ENCODE measurements around the gene SCART1.
A peak's percentile ranks its signal among the peaks of the same experiment; 100 is the strongest.
"Not testable (repeated sequence)": the region's sequence is repeated elsewhere in the genome, so short reads cannot be mapped to it uniquely, and the experiment has no call there.

SCART1 gene

DNA sequence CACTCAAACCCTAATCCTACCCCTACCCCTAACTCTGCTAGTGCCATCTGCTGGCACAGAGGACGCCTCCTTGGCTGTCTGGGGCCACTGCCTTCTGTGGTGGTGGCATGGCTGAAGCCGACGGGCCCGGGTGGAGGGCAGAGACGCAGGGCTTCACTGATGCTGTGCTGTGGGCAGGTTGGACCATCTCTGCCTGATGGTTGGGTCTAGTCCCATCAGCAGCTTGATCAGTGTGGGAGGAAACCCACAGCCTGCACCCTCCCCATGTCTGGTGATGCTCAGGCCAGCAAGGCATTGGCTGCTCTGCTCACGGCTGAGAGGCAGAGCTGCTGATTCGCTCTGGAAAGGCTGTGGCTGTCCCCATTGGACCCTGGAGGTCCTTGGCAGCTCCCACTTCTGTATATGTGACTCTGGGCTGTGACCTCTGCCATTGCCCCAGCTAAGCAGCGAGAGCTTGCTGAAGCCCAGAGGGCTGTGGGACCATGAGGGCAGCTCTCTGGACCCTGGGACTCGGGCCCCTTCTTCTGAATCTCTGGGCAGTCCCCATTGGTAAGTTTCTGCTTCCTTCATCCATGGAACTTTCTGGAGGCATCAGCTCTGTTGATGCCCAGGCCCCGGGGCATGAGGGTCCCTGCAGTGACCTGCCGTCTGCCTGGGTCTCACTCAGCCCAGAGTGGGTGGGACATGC, at the start of gene SCART1:
SCART1 (plus strand) TSS at position 430 of the 688 bp plus-strand sequence; CDS start at position 483, 53 bp downstream.
- H3K4me3 Mint-ChIP-seq: no peak within 1 kb of the TSS
- H3K4me1 Mint-ChIP-seq: no peaks in the 10 kb centered on the region
- H3K9me3 Mint-ChIP-seq: peaks cover 2% of the 10 kb centered on the region
- H3K27ac Mint-ChIP-seq: no peak within 1 kb of the TSS
- H3K27me3 Mint-ChIP-seq: no peaks in the 10 kb centered on the region
- H3K36me3 Mint-ChIP-seq: no peaks in the 10 kb centered on the region

DNA sequence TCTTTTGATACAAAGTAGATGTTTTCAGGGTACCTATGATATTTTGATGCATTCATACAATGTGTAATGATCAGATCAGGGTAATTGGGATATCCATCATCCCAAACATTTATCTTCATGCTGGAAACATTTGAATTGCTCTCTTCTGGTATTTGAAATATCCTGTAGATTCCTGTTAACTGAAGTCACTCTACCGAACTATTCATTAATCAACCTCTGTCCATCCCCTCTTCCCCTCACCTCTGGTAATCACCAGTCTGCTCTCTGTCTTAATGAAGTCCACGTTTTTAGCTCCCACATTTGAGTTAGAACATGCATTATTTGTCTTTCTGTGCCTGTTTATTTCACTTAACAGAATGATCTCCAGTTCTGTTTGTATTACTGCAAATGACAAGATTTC, 48.5 kb upstream of the SCART1 start:
- no peak overlapping the region for H3K4me3 Mint-ChIP-seq
- H3K4me1 Mint-ChIP-seq: peaks cover 58% of the 10 kb centered on the region
- H3K9me3 Mint-ChIP-seq: no peaks in the 10 kb centered on the region
- H3K36me3 Mint-ChIP-seq: peaks cover 43% of the 10 kb centered on the region
- no peak overlapping the region for H3K27ac Mint-ChIP-seq
- no peaks in the 10 kb centered on the region for H3K27me3 Mint-ChIP-seq

DNA sequence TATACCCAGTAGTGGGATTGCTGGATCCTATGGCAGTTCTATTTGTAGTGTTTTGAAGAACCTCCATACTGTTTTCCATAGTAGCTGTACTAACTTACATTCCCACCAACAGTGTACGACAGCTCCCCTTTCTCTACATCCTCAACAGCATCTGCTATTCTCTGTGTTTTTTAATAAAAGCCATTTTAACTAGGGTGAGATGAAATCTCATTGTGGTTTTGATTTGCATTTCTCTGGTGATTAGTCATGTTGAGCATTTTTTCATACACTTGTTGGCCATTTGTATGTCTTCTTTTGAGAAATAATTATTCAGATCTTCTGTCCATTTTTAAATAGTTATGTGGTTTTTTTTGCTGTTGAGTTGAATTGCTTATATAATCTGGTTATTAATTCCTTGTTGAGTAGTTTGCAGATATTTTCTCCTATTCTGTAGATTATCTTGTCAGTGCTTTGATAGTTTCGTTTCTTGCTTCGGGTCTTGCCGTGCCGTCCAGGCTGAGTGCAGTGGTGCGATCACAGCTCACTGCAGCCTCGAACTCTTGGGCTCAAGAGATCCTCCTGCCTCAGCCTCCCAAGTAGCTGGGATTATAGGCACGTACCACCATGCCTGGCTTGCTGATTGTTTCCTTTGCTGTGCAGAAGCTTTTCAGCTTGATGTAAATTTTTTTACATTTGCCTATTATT, 47.8 kb upstream of the SCART1 start:
- Mint-ChIP-seq H3K27me3 (no peaks in the 10 kb centered on the region), H3K4me1 (peaks cover 54% of the 10 kb centered on the region), H3K27ac (peak overlapping the region; percentile 4), H3K36me3 (peaks cover 49% of the 10 kb centered on the region), H3K9me3 (peaks cover 3% of the 10 kb centered on the region), H3K4me3 (no peak overlapping the region)

DNA sequence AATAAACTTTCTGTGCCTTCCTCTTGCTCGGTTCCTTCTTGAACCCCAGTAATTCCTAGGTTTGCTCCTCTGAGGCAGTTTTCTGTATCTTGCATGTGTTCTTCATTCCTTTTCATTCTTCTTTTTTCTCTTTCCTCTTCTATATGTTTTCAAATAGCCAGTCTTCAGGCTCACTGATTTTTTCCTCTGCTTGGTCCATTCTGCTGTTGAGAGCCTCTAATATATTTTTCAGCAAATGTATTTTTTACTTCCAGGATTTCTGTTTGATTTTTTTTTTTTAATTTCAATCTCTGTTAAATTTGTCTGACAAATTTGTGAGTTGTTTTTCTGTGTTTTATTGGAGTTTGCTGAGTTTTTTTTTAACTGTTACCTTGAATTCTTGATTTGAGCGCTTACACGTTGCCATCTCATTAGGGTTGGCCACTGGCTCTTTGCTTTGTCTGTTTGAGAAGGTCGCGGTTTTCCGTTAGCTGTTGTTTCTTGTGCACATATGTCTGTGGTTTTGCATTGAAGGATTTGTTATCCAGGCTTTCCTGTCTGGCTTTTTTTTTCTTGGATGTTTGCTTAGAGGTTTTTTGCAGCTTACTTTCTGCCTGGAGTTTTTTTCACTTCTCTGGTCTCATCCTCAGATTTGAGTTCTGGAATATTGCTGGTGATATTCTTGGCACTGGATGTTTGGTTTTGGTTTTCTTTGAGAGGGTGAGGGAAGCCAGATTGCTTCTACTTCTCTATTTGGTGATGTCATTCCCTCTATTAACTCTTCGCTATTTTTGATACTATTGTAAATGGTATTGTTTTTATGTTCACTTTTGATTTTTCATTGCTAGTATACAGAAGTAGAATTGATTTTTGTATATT, 42.0 kb upstream of the SCART1 start:
- no peak overlapping the region for H3K27ac Mint-ChIP-seq

DNA sequence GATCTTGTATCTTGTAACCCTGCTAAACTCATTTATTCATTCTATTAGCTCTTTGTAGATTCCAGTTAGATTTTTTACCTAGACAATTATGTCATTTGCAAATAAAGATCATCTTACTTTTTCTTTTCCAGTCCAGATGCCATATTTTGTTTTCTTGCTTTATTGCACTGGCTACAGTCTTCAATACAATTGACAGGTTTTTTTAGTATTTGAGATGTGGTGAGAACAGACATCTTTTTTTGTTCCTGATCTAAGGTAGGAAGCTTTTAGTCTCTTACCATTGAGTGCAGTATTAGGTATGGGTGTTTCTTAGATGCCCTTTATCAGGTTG, 41.4 kb upstream of the SCART1 start:
- Mint-ChIP-seq H3K27ac (no peak overlapping the region), H3K27me3 (no peaks in the 10 kb centered on the region), H3K36me3 (peaks cover 62% of the 10 kb centered on the region), H3K9me3 (peaks cover 22% of the 10 kb centered on the region), H3K4me1 (peaks cover 27% of the 10 kb centered on the region), H3K4me3 (no peak overlapping the region)

More for the DNA sequence above, 42.0 kb upstream of the SCART1 start:
- Mint-ChIP-seq H3K4me1 (peaks cover 31% of the 10 kb centered on the region), H3K36me3 (peaks cover 65% of the 10 kb centered on the region), H3K27me3 (no peaks in the 10 kb centered on the region), H3K9me3 (peaks cover 22% of the 10 kb centered on the region), H3K4me3 (no peak overlapping the region)

DNA sequence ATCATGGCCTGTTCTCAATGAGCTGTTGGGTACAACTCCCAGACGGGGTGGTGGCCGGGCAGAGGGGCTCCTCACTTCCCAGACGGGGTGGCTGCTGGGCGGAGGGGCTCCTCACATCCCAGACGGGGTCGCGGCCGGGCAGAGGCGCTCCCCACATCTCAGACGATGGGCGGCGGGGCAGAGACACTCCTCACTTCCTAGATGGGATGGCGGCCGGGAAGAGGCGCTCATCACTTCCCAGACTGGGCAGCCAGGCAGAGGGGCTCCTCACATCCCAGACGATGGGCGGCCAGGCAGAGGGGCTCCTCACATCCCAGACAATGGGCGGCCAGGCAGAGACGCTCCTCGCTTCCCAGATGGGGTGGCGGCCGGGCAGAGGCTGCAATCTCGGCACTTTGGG, 39.3 kb upstream of the SCART1 start:
- not testable (repeated sequence) for H3K27me3 Mint-ChIP-seq, H3K4me1 Mint-ChIP-seq, H3K27ac Mint-ChIP-seq, H3K4me3 Mint-ChIP-seq
- peaks cover 22% of the 10 kb centered on the region for H3K9me3 Mint-ChIP-seq
- peaks cover 46% of the 10 kb centered on the region for H3K36me3 Mint-ChIP-seq

DNA sequence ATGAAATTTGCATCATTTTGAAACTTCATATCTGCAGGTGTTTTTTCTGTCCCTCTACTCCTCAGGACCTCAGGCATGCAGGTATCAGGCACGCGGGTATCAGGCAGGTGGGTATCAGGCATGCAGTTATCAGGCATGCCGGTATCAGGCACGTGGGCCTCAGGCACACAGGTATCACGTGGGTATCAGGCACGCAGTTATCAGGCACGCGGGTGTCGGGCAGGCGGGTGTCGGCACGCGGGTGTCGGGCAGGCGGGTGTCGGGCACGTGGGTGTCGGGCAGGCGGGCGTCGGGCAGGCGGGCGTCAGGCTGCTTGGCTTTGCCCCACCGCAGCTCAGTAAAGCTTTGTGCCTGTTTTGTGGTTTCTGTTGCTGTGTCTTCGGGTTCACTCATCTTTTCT, 38.0 kb upstream of the SCART1 start:
- Mint-ChIP-seq H3K36me3 (peaks cover 36% of the 10 kb centered on the region), H3K27ac (no peak overlapping the region)

DNA sequence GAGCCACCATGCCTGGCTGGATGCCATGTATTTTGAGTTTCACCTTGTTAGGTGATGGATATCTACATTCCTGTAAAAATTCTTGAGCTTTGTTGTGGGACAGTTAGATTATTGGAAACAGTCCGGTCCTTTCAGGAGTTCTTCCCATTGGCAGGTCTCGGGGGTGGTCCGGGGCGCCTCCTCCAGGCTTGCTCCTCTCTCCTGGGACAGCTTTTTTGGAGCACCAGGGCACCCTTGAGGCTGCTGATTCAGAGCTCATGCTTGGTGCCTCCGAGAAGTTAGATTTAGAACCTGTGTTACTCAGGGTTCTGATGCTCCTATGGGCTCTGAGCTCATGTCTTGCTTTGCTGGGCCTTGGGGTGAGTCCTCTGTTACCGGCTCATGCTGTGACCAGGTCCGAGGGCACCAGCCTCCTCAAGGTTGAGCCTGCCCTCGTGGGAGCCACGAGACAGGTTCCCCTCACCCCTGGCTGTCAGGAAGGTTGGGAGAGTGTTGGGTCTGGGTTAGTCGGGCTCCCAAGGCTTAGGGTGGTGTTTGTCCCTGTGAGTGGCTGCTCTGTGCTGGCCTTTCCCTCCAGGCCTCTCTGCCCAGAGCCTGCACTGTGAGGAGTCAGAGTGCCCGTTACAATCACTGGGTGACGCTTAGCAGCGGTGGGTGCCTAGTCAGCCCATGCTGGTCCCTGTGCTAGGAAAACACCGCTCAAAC, 35.3 kb upstream of the SCART1 start:
- Mint-ChIP-seq H3K27ac (no peak overlapping the region), H3K27me3 (no peaks in the 10 kb centered on the region), H3K36me3 (peaks cover 13% of the 10 kb centered on the region), H3K4me3 (no peak overlapping the region), H3K4me1 (no peaks in the 10 kb centered on the region), H3K9me3 (peaks cover 3% of the 10 kb centered on the region)

More for the DNA sequence above, 38.0 kb upstream of the SCART1 start:
- Mint-ChIP-seq H3K4me1 (peaks cover 4% of the 10 kb centered on the region), H3K27me3 (no peaks in the 10 kb centered on the region), H3K4me3 (no peak overlapping the region), H3K9me3 (peaks cover 21% of the 10 kb centered on the region)

DNA sequence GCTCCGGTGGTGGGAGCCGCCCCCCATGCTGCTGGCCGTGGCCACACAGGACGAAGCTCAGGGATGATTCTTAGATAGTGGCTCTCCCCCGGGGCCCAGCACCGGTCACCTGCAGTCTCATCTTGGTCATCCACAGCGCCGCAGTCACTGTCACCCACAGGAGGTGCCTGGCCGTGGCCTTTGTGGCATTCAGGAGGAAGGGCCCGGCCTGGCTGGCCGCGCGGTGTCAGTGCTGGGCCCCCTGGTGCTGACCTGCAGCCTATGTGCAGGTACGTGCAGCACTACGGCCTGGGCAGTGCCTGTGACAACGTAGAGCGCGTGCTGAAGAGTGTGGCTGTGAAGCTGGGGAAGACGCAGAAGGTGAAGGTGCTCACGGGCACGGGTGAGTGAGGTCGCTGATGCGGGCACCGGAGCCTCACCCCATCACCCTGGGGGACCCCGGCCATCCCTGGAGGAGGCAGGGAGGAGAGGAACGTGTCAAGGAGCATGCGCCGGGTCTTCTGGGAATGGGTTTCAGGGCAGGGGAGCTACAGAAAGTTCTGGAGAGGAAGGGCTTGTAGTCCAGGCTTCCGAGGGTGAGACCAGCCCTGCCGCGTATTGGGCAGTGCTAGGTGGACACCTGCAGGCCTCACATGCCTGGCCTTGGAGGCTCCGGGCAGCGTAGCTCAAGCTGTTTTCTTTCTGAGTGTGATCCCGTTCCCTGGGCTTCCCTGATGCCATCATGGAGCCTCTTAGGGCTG, 34.4 kb upstream of the SCART1 start:
- Mint-ChIP-seq H3K4me3 (no peak overlapping the region), H3K27me3 (no peaks in the 10 kb centered on the region), H3K36me3 (peaks cover 11% of the 10 kb centered on the region), H3K4me1 (no peaks in the 10 kb centered on the region), H3K9me3 (no peaks in the 10 kb centered on the region), H3K27ac (no peak overlapping the region)

DNA sequence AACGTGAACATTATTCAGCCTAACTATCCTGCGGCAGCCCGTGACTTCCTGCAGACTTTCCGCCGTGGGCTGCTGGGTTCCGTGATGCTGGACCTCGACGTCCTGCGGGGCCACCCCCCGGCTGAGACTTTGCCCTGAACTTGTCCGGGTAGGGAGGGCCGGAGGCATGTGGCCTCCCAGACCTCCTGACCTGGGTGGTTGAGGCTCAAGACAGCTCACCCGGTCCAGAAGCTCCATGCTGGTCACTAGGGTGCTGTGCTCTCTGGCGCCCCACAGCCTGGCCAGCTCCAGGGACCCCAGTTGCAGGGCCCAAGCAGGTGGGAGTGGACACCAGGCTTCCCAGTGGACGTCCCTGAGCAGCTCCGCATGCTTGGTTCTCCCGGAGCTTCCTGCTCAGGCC, 33.7 kb upstream of the SCART1 start:
- Mint-ChIP-seq H3K27ac (no peak overlapping the region), H3K27me3 (no peaks in the 10 kb centered on the region), H3K9me3 (no peaks in the 10 kb centered on the region), H3K4me1 (no peaks in the 10 kb centered on the region), H3K4me3 (no peak overlapping the region), H3K36me3 (peaks cover 11% of the 10 kb centered on the region)

DNA sequence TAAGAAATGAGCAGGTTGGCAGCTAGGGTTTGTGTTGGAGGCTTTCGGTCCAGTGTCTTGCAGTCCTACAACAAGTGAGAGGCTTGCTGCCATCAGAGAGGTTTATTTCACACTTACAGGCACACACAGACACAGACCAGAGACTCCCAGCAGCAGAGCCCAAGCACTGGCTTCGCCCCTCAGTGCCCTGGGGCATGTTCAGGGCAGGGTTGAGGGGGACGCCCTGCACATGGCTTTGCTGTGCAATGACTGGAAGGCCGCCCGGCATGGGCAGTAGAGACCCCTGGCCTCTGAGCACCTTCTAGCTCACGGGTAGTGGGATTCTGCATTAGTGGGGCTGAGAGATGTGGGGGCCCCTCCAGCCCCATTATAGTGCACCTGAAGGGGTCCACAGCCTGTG, 33.2 kb upstream of the SCART1 start:
- Mint-ChIP-seq H3K9me3 (no peaks in the 10 kb centered on the region), H3K36me3 (peaks cover 6% of the 10 kb centered on the region), H3K27ac (no peak overlapping the region), H3K4me1 (no peaks in the 10 kb centered on the region), H3K4me3 (no peak overlapping the region), H3K27me3 (no peaks in the 10 kb centered on the region)

DNA sequence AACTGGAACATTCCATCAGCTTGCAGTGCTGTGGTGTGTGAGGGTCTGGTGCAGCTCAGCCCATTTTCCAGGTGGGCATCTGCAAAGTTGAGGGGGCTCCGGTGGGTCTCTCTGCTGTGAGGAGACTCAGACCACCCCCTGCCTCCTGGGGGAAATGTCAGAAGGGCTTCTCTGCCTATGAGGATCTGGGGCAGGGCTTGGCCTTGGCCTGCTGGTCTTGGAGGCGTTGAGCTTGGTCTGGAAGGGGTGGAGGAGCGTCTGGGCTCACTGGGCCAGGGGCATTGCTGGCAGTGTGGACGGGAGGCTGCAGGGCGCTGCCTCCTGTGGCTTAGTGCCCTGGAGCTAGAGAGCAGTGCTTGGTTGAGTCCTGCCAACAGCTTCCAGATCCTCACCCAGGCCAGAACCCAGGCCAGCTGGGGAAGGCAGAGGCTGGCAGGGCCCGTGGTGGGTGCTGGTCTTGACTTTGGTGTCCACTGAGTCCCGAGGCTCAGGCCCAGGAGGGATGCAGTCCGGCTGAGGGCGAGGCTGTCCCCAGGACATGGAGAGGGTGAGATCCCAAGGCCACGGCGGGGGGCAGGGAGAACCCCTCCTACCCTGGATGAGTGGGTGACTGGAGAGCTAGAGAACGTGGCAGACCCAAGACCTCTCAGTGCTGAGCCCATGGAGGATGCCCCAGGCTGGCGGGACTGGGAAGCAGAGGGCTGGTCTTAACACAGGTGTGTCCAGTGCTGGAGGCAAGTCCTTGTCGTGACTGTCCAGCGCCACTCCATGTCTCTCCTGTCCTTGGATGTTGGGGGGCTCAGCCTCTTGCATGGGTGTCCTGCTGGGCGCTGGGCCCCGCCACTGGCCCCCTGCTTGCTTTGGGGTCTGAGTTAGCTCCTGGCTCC, 32.2 kb upstream of the SCART1 start:
- Mint-ChIP-seq H3K9me3 (no peaks in the 10 kb centered on the region), H3K27me3 (no peaks in the 10 kb centered on the region), H3K4me1 (no peaks in the 10 kb centered on the region), H3K4me3 (no peak overlapping the region), H3K36me3 (peaks cover 2% of the 10 kb centered on the region), H3K27ac (no peak overlapping the region)

DNA sequence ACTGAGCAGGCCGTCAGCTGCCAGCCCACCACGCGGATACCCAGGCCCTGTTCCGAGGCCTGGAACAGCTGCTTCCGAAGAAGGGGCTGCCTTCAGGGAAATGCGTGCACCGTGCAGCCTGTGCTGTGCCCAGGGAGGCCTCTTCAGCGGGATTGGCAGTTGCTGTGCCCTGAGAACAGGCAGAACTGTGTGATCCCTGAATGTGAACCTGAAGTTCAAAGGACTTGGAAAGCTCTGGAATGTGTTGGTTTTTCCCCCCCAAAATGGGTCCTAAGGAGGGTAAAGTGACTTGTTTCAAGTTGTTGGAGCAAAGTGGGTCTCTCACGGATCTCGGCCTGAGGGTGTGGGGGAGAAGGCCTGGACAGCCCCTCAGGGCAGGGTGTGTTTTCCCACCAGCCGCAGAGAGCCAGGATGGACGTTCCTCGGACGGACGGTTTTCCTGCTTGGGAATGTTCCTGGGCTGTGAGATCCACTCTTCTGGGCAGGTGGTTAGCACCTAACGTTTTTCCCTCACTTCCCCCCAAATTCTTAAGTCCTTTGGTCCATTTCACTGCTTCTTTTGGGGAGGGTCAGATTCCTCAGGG, 31.4 kb upstream of the SCART1 start:
- no peaks in the 10 kb centered on the region for H3K27me3 Mint-ChIP-seq

More for the DNA sequence above, 31.4 kb upstream of the SCART1 start:
- no peaks in the 10 kb centered on the region for H3K9me3 Mint-ChIP-seq
- peaks cover 2% of the 10 kb centered on the region for H3K36me3 Mint-ChIP-seq
- peak overlapping the region; percentile 23 for H3K27ac Mint-ChIP-seq
- H3K4me1 Mint-ChIP-seq: no peaks in the 10 kb centered on the region
- no peak overlapping the region for H3K4me3 Mint-ChIP-seq

Data from activated naive CD4-positive, alpha-beta T cell treated with anti-CD3 and anti-CD28 coated beads, Interleukin-2, amount 50 U/mL, for 24 hours (primary cell).